CD4-positive, CD25-positive, alpha-beta regulatory T cell (primary cell): Measurements from ENCODE around the gene CCSER1. TPM values are rescaled to one million over a fixed set of nuclear protein-coding genes. Genes with fewer than 3 reads are reported as not detected.

Experiments used
- ATAC-seq, 2 donors: fragments of 150-1000 bp; cut with Tn5 transposase; one replicate each; pipeline ENCODE4 v1.10.0; 2021; ENCODE audit warnings: low read depth in 2 of 2, moderate number of reproducible peaks in 2 of 2, moderate library complexity in 1 of 2
- DNase-seq, 3 donors: peaks; one replicate each; pipeline versions ENCODE4 v3.0.0 to v3.0.0-alpha.2; 2012 to 2022; ENCODE audit warnings: mixed read lengths in 1 of 3
- H3K27ac ChIP-seq: one replicate; pipeline ENCODE4 v1.7.0; 2013; ENCODE audit warnings: mild to moderate bottlenecking, low read length; ENCODE audit not compliant: insufficient read depth, poor library complexity, severe bottlenecking
- H3K27me3 ChIP-seq: one replicate; pipeline ENCODE4 v1.7.0; 2013; ENCODE audit warnings: low read length; ENCODE audit not compliant: control insufficient read depth, insufficient read depth
- H3K36me3 ChIP-seq: one replicate; pipeline ENCODE4 v1.7.0; 2013; ENCODE audit warnings: mild to moderate bottlenecking, low read length, moderate library complexity; ENCODE audit not compliant: control insufficient read depth, insufficient read depth
- H3K4me1 ChIP-seq: 2 replicates; pipeline ENCODE4 v1.7.0; 2013; ENCODE audit warnings: mild to moderate bottlenecking, low read length; ENCODE audit not compliant: insufficient read depth, control insufficient read depth, poor library complexity, severe bottlenecking
- H3K4me3 ChIP-seq: one replicate; pipeline ENCODE4 v1.7.0; 2013; ENCODE audit warnings: low read depth, mild to moderate bottlenecking, low read length, moderate library complexity
- H3K9me3 ChIP-seq, 2 experiments: 1 replicate in 1 of 2; 2 replicates in 1 of 2; pipeline ENCODE4 v1.7.0; 2013; ENCODE audit warnings: low read length in 2 of 2, mild to moderate bottlenecking in 1 of 2, moderate library complexity in 1 of 2; ENCODE audit not compliant: control insufficient read depth in 2 of 2
- H3K27ac Mint-ChIP-seq, 3 donors: one replicate each; pipeline ENCODE4 v1.8.0; 2020 to 2022; ENCODE audit warnings: mild to moderate bottlenecking in 3 of 3, mixed read lengths in 3 of 3, moderate library complexity in 2 of 3
- H3K27me3 Mint-ChIP-seq: one replicate; pipeline ENCODE4 v1.8.0; 2022; ENCODE audit warnings: mild to moderate bottlenecking, mixed read lengths
- H3K36me3 Mint-ChIP-seq: one replicate; pipeline ENCODE4 v1.8.0; 2020; ENCODE audit warnings: mixed read lengths
- H3K4me1 Mint-ChIP-seq, 4 donors: one replicate each; pipeline ENCODE4 v1.8.0; 2020 to 2022; ENCODE audit warnings: mixed read lengths in 4 of 4, mild to moderate bottlenecking in 1 of 4
- H3K4me3 Mint-ChIP-seq, 4 donors: one replicate each; pipeline ENCODE4 v1.8.0; 2020 to 2022; ENCODE audit warnings: mild to moderate bottlenecking in 4 of 4, mixed read lengths in 4 of 4, moderate library complexity in 3 of 4
- H3K9me3 Mint-ChIP-seq, 7 donors: one replicate each; pipeline ENCODE4 v1.8.0; 2020 to 2022; ENCODE audit warnings: mixed read lengths in 7 of 7, mild to moderate bottlenecking in 3 of 7, moderate library complexity in 2 of 7
- polyA plus RNA-seq, 4 donors: library from polyadenylated mRNA; unstranded; fragments of 300-500 nt; fragmentation: Illumina TruSeq; gene quantifications; one replicate each; pipeline ENCODE4 v1.2.3, GENCODE V29; 2021
- total RNA-seq: library from RNA; stranded (reverse); gene quantifications from one replicate; pipeline ENCODE4 v1.2.3, GENCODE V29; 2022

The CCSER1 gene
- total and polyA plus RNA-seq, 5 donors from 2014 or later: 0.20 to 0.60 TPM; not detected in 3

DNA sequence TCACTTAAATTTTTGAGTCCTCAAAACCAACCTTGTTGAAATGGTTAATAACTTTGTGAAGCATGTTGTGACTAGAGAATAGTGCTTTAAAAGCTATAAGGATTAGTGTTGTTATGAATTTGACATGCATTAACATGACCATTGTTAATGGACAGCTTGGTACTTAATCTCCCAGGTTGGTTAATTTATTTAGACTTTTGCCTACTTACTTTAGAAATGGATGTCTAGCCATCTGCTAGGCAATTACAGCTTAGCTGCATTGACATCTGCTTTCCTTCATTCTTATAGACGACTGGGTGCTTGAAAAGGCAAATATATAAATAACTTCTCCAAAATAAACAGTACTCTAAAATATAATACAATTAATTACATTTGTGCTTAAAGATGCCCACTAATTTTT is 368.0 kb downstream of the CCSER1 start:
- H3K27ac Mint-ChIP-seq: no peak overlapping the region
- H3K4me1 Mint-ChIP-seq: no peaks in the 10 kb centered on the region
- Histone ChIP-seq H3K27ac (no peak overlapping the region), H3K4me3 (no peak overlapping the region), H3K9me3 (no peaks in the 10 kb centered on the region), H3K27me3 (no peaks in the 10 kb centered on the region), H3K4me1 (no peaks in the 10 kb centered on the region), H3K36me3 (no peaks in the 10 kb centered on the region)
- peaks cover 0 to 16% (median 4%) of the 10 kb centered on the region in 7 donors for H3K9me3 Mint-ChIP-seq
- ATAC-seq: no peak
- DNase-seq: no peak
- H3K4me3 Mint-ChIP-seq: no peak overlapping the region
- no peaks in the 10 kb centered on the region for H3K27me3 Mint-ChIP-seq
- no peaks in the 10 kb centered on the region for H3K36me3 Mint-ChIP-seq

DNA sequence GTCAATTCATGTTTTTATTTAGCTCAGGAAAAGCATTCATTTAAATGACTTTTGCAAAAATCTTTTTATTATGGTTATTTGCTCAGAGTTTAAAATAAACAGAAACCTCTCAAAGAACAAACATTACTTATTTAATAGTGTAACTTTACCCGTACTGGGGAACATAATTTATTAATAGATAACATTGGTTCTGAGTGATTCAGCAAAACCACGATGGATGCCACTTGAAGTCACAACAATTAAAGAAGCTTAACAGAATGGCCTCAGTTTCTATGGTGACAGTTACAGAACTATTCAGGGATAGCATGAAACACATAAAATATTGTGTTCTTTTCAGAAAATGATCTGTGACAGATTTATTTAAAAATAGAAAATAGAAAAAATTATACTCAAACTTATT is 368.7 kb downstream of the CCSER1 start:
- no peaks in the 10 kb centered on the region for H3K36me3 Mint-ChIP-seq
- no peak overlapping the region for H3K27ac Mint-ChIP-seq
- no peaks in the 10 kb centered on the region for H3K36me3 ChIP-seq
- H3K4me1 Mint-ChIP-seq: no peaks in the 10 kb centered on the region
- DNase-seq: no peak
- no peak overlapping the region for H3K4me3 ChIP-seq
- no peaks in the 10 kb centered on the region for H3K27me3 Mint-ChIP-seq
- no peaks in the 10 kb centered on the region for H3K9me3 ChIP-seq
- H3K27ac ChIP-seq: no peak overlapping the region
- no peak for ATAC-seq
- no peaks in the 10 kb centered on the region for H3K4me1 ChIP-seq
- H3K27me3 ChIP-seq: no peaks in the 10 kb centered on the region
- H3K9me3 Mint-ChIP-seq: peaks cover 0 to 13% (median 4%) of the 10 kb centered on the region in 7 donors
- H3K4me3 Mint-ChIP-seq: no peak overlapping the region

DNA sequence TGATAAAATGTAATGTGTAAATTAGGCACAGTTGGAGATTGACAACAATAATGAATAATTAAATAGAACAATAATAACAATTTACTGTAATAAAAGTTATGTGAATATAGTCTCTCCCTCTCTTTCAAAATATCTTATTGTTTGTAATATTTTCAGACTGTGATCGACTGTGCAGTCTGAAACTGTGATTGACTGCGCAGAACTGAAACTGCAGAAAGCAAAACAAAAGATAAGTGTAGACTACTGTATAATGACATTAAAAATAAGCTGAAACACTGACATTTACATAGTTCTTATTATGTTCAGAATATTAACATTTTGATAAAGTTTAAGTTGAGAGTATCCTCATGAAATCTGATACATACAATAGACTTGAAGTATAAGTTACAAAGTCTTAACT is 371.0 kb downstream of the CCSER1 start:
- no peak overlapping the region for H3K27ac Mint-ChIP-seq
- H3K9me3 Mint-ChIP-seq: peaks cover 0 to 5% (median 4%) of the 10 kb centered on the region in 7 donors
- H3K36me3 ChIP-seq: no peaks in the 10 kb centered on the region
- no peaks in the 10 kb centered on the region for H3K4me1 ChIP-seq
- H3K9me3 ChIP-seq: peaks cover 0 to 2% of the 10 kb centered on the region in 2 experiments
- H3K4me3 Mint-ChIP-seq: no peak overlapping the region
- no peaks in the 10 kb centered on the region for H3K36me3 Mint-ChIP-seq
- ATAC-seq (no peak), DNase-seq (no peak)
- no peaks in the 10 kb centered on the region for H3K4me1 Mint-ChIP-seq
- H3K27me3 Mint-ChIP-seq: no peaks in the 10 kb centered on the region
- H3K27me3 ChIP-seq: no peaks in the 10 kb centered on the region
- H3K4me3 ChIP-seq: no peak overlapping the region
- H3K27ac ChIP-seq: no peak overlapping the region

DNA sequence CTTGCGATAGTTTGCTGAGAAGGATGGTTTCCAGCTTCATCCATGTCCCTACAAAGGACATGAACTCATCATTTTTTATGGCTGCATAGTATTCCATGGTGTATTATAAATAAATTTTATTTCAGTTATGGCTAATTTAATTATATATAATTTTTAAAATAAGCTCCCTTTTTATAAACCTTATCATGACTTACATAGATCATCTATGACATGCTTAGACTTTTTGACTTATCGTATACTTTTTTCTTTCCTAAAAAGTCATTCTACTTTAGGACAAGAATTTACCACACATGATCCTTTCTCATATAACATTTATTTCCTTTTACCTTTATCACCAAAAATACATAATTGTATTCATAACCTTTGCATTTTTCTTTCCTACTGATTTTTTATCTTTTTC is 376.5 kb downstream of the CCSER1 start:
- no peaks in the 10 kb centered on the region for H3K36me3 ChIP-seq
- no peaks in the 10 kb centered on the region for H3K27me3 ChIP-seq
- no peaks in the 10 kb centered on the region for H3K36me3 Mint-ChIP-seq
- no peak overlapping the region for H3K4me3 Mint-ChIP-seq
- H3K27ac ChIP-seq: no peak overlapping the region
- no peaks in the 10 kb centered on the region for H3K27me3 Mint-ChIP-seq
- ATAC-seq: no peak
- DNase-seq: no peak
- H3K4me3 ChIP-seq: no peak overlapping the region
- no peak overlapping the region for H3K27ac Mint-ChIP-seq
- H3K4me1 Mint-ChIP-seq: no peaks in the 10 kb centered on the region
- H3K9me3 Mint-ChIP-seq: peaks cover 0 to 11% (median 4%) of the 10 kb centered on the region in 7 donors
- H3K4me1 ChIP-seq: no peaks in the 10 kb centered on the region
- H3K9me3 ChIP-seq: peaks cover 0 to 2% of the 10 kb centered on the region in 2 experiments

DNA sequence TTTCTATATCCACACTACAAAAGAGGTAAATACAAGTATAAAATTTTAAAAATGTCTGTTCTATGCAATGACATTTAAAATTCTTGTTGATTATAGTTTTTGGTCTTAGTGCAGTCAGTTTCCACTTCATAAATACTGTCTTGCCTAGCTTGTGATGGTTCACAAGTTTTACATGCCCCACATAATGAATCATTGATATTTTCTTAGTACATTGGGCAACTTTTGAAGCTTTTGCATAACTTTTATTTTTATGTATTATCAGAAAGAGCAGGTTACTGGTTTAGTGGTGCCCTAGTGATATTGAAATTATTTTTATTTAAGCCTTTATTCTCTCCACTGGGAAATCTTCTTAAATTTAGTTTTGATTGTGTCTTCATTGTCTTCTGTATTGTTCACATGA is 388.0 kb downstream of the CCSER1 start:
- no peaks in the 10 kb centered on the region for H3K4me1 ChIP-seq
- Mint-ChIP-seq H3K36me3 (no peaks in the 10 kb centered on the region), H3K4me1 (no peaks in the 10 kb centered on the region), H3K9me3 (peaks cover 0 to 17% (median 4%) of the 10 kb centered on the region in 7 donors), H3K4me3 (no peak overlapping the region), H3K27ac (no peak overlapping the region), H3K27me3 (no peaks in the 10 kb centered on the region)
- no peak overlapping the region for H3K4me3 ChIP-seq
- H3K9me3 ChIP-seq: no peaks in the 10 kb centered on the region
- H3K27ac ChIP-seq: no peak overlapping the region
- no peaks in the 10 kb centered on the region for H3K36me3 ChIP-seq
- DNase-seq: no peak
- H3K27me3 ChIP-seq: no peaks in the 10 kb centered on the region
- no peak for ATAC-seq

DNA sequence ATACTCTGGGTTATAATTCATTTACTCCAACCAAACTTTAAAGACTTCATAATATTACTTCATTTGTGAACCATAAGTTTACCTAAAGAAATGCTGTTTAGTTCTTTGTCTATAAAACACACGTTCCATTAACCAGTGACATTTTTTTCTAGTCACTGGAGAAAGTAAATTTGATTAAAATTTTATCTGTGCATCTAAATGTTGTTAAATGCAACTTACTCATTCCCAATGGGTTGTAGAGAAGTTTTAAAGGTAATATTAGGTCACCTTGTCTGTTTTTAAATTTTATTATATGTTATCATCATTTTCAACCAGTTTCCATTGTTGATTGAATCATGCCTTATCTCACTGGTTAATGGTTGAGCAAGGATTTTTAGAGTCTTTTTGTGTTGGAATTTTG is 401.4 kb downstream of the CCSER1 start:
- no peaks in the 10 kb centered on the region for H3K27me3 Mint-ChIP-seq
- ATAC-seq (no peak), DNase-seq (no peak)
- Histone ChIP-seq H3K4me3 (no peak overlapping the region), H3K27me3 (no peaks in the 10 kb centered on the region), H3K4me1 (no peaks in the 10 kb centered on the region), H3K9me3 (no peaks in the 10 kb centered on the region), H3K36me3 (no peaks in the 10 kb centered on the region), H3K27ac (no peak overlapping the region)
- no peak overlapping the region for H3K4me3 Mint-ChIP-seq
- no peaks in the 10 kb centered on the region for H3K4me1 Mint-ChIP-seq
- peaks cover 0 to 1% (median 0%) of the 10 kb centered on the region in 7 donors for H3K9me3 Mint-ChIP-seq
- no peaks in the 10 kb centered on the region for H3K36me3 Mint-ChIP-seq
- H3K27ac Mint-ChIP-seq: no peak overlapping the region

DNA sequence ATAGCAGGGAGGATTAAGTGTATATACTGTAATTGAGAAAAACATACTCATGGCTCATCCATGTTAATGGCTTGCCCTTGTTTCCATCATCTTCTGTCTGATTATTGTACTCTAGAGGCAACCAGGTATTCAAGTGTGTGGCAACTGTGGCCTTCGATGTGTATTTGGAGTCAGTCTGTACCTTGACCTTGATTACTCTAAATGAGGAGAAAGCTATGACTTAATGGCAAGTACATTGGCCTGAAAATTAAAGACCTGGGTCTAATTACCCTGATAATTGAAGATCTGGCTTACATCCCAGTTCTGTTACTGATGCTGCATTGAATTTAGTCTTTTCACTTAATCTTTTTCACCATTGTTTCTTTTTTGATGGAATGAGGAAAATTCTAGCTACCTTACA is 409.2 kb downstream of the CCSER1 start:
- no peaks in the 10 kb centered on the region for H3K4me1 ChIP-seq
- H3K4me3 Mint-ChIP-seq: no peak overlapping the region
- H3K9me3 ChIP-seq: no peaks in the 10 kb centered on the region
- no peak overlapping the region for H3K27ac Mint-ChIP-seq
- no peak overlapping the region for H3K4me3 ChIP-seq
- H3K4me1 Mint-ChIP-seq: no peaks in the 10 kb centered on the region
- ATAC-seq (no peak), DNase-seq (no peak)
- no peaks in the 10 kb centered on the region for H3K27me3 ChIP-seq
- no peaks in the 10 kb centered on the region for H3K27me3 Mint-ChIP-seq
- no peaks in the 10 kb centered on the region for H3K36me3 Mint-ChIP-seq
- H3K9me3 Mint-ChIP-seq: peaks cover 0 to 4% (median 1%) of the 10 kb centered on the region in 7 donors
- no peak overlapping the region for H3K27ac ChIP-seq
- no peaks in the 10 kb centered on the region for H3K36me3 ChIP-seq

DNA sequence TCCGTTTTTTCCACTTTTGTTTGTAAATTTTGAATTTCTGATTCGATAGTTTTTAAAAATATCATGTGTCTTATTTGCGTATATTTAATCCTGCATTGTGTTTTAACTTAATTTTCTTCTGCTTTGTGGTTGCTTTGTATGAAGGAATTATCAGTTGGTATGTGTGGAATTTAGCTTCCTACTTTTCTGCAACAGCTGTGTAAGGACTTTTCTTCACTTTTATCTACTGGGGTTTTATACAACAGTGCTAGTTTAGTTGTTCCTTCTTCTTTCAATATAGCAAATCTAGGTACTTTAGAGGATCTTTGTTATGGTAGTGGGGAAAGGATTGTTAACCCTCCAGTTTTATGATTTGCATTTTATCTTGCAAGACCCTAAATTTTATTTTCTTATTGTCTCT is 410.3 kb downstream of the CCSER1 start:
- no peak for ATAC-seq
- Histone ChIP-seq H3K9me3 (no peaks in the 10 kb centered on the region), H3K4me1 (no peaks in the 10 kb centered on the region), H3K36me3 (no peaks in the 10 kb centered on the region), H3K27ac (no peak overlapping the region), H3K27me3 (no peaks in the 10 kb centered on the region), H3K4me3 (no peak overlapping the region)
- no peaks in the 10 kb centered on the region for H3K36me3 Mint-ChIP-seq
- H3K9me3 Mint-ChIP-seq: peaks cover 0 to 4% (median 1%) of the 10 kb centered on the region in 7 donors
- no peaks in the 10 kb centered on the region for H3K27me3 Mint-ChIP-seq
- no peak overlapping the region for H3K4me3 Mint-ChIP-seq
- H3K27ac Mint-ChIP-seq: no peak overlapping the region
- no peaks in the 10 kb centered on the region for H3K4me1 Mint-ChIP-seq
- no peak for DNase-seq
